DMS79 treated with DMSO at 0.1 percent for 48 hours (cell line): ENCODE results near the gene TPCN1.

Experiments used
- DNase-seq: peaks from one replicate; lab custom pipeline; 2025; lab: John Stamatoyannopoulos, UW

The TPCN1 gene

GRCh38 chr12:113262710-113263109, 41.4 kb downstream of the TPCN1 start:
- DNase-seq, result no peak

- no peak for DNase-seq
These were observed 42.2 kb downstream of the TPCN1 start for GRCh38 chr12:113263431-113263963.

- no peak for DNase-seq
These were observed 45.0 kb downstream of the TPCN1 start for GRCh38 chr12:113266106-113266895.

- no peak for DNase-seq
These were observed 46.4 kb downstream of the TPCN1 start for GRCh38 chr12:113267621-113268020.

GRCh38 chr12:113268136-113268535, 46.9 kb downstream of the TPCN1 start:
- DNase-seq, result no peak

- no peak for DNase-seq
These were observed 47.4 kb downstream of the TPCN1 start for GRCh38 chr12:113268621-113269020.

- DNase-seq, result no peak
These were observed 48.1 kb downstream of the TPCN1 start for GRCh38 chr12:113269257-113269943.

GRCh38 chr12:113270709-113271009, 49.4 kb downstream of the TPCN1 start:
- no peak for DNase-seq

- peak; percentile 50 for DNase-seq
These were observed 50.2 kb downstream of the TPCN1 start for GRCh38 chr12:113271466-113271852.

- no peak for DNase-seq
These were observed 50.7 kb downstream of the TPCN1 start for GRCh38 chr12:113271853-113272561.

GRCh38 chr12:113273053-113273725, 51.9 kb downstream of the TPCN1 start:
- no peak for DNase-seq

GRCh38 chr12:113274848-113275247, 53.6 kb downstream of the TPCN1 start:
- DNase-seq, result no peak

- DNase-seq, result no peak
These were observed 55.0 kb downstream of the TPCN1 start for GRCh38 chr12:113276306-113276705.

GRCh38 chr12:113276946-113277500, 55.8 kb downstream of the TPCN1 start:
- no peak for DNase-seq

- DNase-seq, result no peak
These were observed 56.2 kb downstream of the TPCN1 start for GRCh38 chr12:113277511-113277910.

GRCh38 chr12:113278141-113278540, 56.9 kb downstream of the TPCN1 start:
- DNase-seq, result no peak

- DNase-seq, result no peak
These were observed 57.4 kb downstream of the TPCN1 start for GRCh38 chr12:113278633-113279032.

GRCh38 chr12:113284751-113285150, 63.5 kb downstream of the TPCN1 start:
- no peak for DNase-seq

GRCh38 chr12:113285679-113286610, 64.7 kb downstream of the TPCN1 start:
- DNase-seq, result no peak

- DNase-seq, result no peak
These were observed 65.4 kb downstream of the TPCN1 start for GRCh38 chr12:113286712-113287111.
